GM23338 (cell line): ENCODE data around the gene MRPS21. TPM values are rescaled to one million over a fixed set of nuclear protein-coding genes. Genes with fewer than 3 reads are reported as not detected.

ENCODE experiments used
- ATAC-seq: fragments of 200-7000 bp; cut with Tn5 transposase; 3 replicates; pipeline ENCODE4 v1.9.1; 2020
- DNase-seq: peaks from one replicate; pipeline ENCODE4 v3.0.0-alpha.2; 2015; ENCODE audit warnings: low spot score
- H2AFZ ChIP-seq: fragments of 200-600 bp; sonication (generic); 2 replicates; pipeline ENCODE4 v1.8.0; 2016; ENCODE audit warnings: antibody characterized with exemption, mild to moderate bottlenecking, moderate library complexity
- H3F3A ChIP-seq: fragments of 200-600 bp; sonication (generic); replicated peaks from 2 replicates; pipeline ENCODE4 v1.8.0; 2017; ENCODE audit warnings: antibody characterized with exemption, mixed run types, low read depth
- H3K27ac ChIP-seq: fragments of 200-600 bp; sonication (generic); 2 replicates; pipeline ENCODE4 v1.6.1; 2016; ENCODE audit warnings: low read depth
- H3K27me3 ChIP-seq: fragments of 200-600 bp; sonication (generic); 2 replicates; pipeline ENCODE4 v1.8.0; 2016; ENCODE audit warnings: mild to moderate bottlenecking, mixed run types, moderate library complexity; ENCODE audit not compliant: insufficient read depth
- H3K36me3 ChIP-seq: fragments of 200-600 bp; sonication (generic); 2 replicates; pipeline ENCODE4 v1.8.0; 2016; ENCODE audit warnings: mild to moderate bottlenecking; ENCODE audit not compliant: insufficient read depth
- H3K4me1 ChIP-seq: fragments of 200-600 bp; sonication (generic); 2 replicates; pipeline ENCODE4 v1.8.0; 2016; ENCODE audit warnings: mild to moderate bottlenecking, moderate library complexity; ENCODE audit not compliant: insufficient read depth
- H3K4me2 ChIP-seq: fragments of 200-600 bp; sonication (generic); 2 replicates; pipeline ENCODE4 v1.7.1; 2017; ENCODE audit warnings: mixed run types
- H3K4me3 ChIP-seq: fragments of 200-600 bp; sonication (generic); 2 replicates; pipeline ENCODE4 v1.6.1; 2016; ENCODE audit warnings: mixed run types
- H3K79me2 ChIP-seq: fragments of 200-600 bp; sonication (generic); replicated peaks from 2 replicates; pipeline ENCODE4 v1.8.0; 2017; ENCODE audit warnings: mild to moderate bottlenecking; ENCODE audit not compliant: insufficient read depth
- H3K9me2 ChIP-seq: fragments of 200-600 bp; sonication (generic); 2 replicates; pipeline ENCODE4 v1.8.0; 2017; ENCODE audit not compliant: insufficient read depth
- H4K20me1 ChIP-seq: fragments of 200-600 bp; sonication (generic); replicated peaks from 2 replicates; pipeline ENCODE4 v1.8.0; 2017; ENCODE audit warnings: mild to moderate bottlenecking; ENCODE audit not compliant: insufficient read depth
- H3K27ac Mint-ChIP-seq: 2 replicates; pipeline ENCODE4 v1.8.0; 2020; ENCODE audit warnings: inconsistent platforms, mild to moderate bottlenecking, moderate library complexity, mixed read lengths
- H3K27me3 Mint-ChIP-seq: 3 replicates; pipeline ENCODE4 v1.8.0; 2022; ENCODE audit warnings: low read depth, mild to moderate bottlenecking, moderate library complexity, mixed read lengths, inconsistent platforms; ENCODE audit not compliant: insufficient read depth, poor library complexity
- H3K36me3 Mint-ChIP-seq: 3 replicates; pipeline ENCODE4 v1.8.0; 2021; ENCODE audit warnings: low read depth, mild to moderate bottlenecking, inconsistent platforms, moderate library complexity, mixed read lengths
- H3K4me1 Mint-ChIP-seq: 3 replicates; pipeline ENCODE4 v1.8.0; 2020; ENCODE audit warnings: mild to moderate bottlenecking, inconsistent platforms, mixed read lengths
- H3K4me3 Mint-ChIP-seq: 3 replicates; pipeline ENCODE4 v1.8.0; 2021; ENCODE audit warnings: moderate library complexity, mild to moderate bottlenecking, inconsistent platforms, mixed read lengths
- H3K9me3 Mint-ChIP-seq: 3 replicates; pipeline ENCODE4 v1.8.0; 2020; ENCODE audit warnings: moderate library complexity, mild to moderate bottlenecking, inconsistent platforms, mixed read lengths
- EZH2 ChIP-seq: fragments of 200-600 bp; sonication (generic); IDR thresholded peaks from one replicate; pipeline ENCODE4 v1.8.0; 2017; ENCODE audit warnings: antibody characterized with exemption, mild to moderate bottlenecking, low read depth; ENCODE audit not compliant: unreplicated experiment
- JUNB ChIP-seq: IDR thresholded peaks from one replicate; pipeline ENCODE4 v1.6.1; 2016; ENCODE audit warnings: antibody characterized with exemption; ENCODE audit not compliant: unreplicated experiment
- POLR2AphosphoS5 ChIP-seq: IDR thresholded peaks from 2 replicates; pipeline ENCODE4 v1.6.1; 2016; ENCODE audit warnings: antibody characterized with exemption, low read depth
- ZNF114 ChIP-seq: fragments of 250-450 bp; sonication (Bioruptor Pico); IDR thresholded peaks from 2 replicates; pipeline ENCODE4 v1.5.0; 2020; ENCODE audit warnings: mild to moderate bottlenecking, moderate library complexity
- ZNF462 ChIP-seq: fragments of 250-450 bp; sonication (Bioruptor Pico); IDR thresholded peaks from 2 replicates; pipeline ENCODE4 v1.5.0; 2020; ENCODE audit warnings: mild to moderate bottlenecking, moderate library complexity
- polyA plus RNA-seq: library from polyadenylated mRNA; unstranded; fragments of >200 nt; fragmentation: Nextera tagmentation; extraction: Ambion mirVana; gene quantifications from 2 replicates; pipeline ENCODE4 v1.2.1, GENCODE V29; 2016
- total RNA-seq: library from RNA; depleted of rRNA; stranded (reverse); fragments of >200 nt; shearing (Covaris generic); gene quantifications from 2 replicates; pipeline ENCODE4 v1.2.3, GENCODE V29; 2014
- TF ChIP-seq, protein P1 (sequence below): IDR thresholded peaks from one replicate; pipeline ENCODE4 v1.6.1; 2018; ENCODE audit warnings: antibody characterized with exemption; ENCODE audit not compliant: unreplicated experiment
- TF ChIP-seq, protein P2 (sequence below), 2 experiments: fragments of 200-600 bp in 1 of 2; sonication (generic) in 1 of 2; conservative IDR thresholded peaks; 2 replicates each; pipeline versions ENCODE4 v1.5.1 to v1.6.1; 2016 to 2017; ENCODE audit warnings: antibody characterized with exemption in 2 of 2, low read depth in 2 of 2, mild to moderate bottlenecking in 2 of 2, moderate library complexity in 1 of 2

Gene MRPS21
- total and polyA plus RNA-seq, 2 experiments from 2014 or later: 51.2 to 313 TPM

GRCh38 chr1:150346316-150346715 is 52.7 kb downstream of the MRPS21 start (continued):
- TF ChIP-seq ZNF462 (CRISPR knock-in tag): no peak
- TF ChIP-seq POLR2AphosphoS5: no peak
- TF ChIP-seq EZH2: no peak
- no peak for TF ChIP-seq ZNF114 (CRISPR knock-in tag)
- TF ChIP-seq, protein P1, sequence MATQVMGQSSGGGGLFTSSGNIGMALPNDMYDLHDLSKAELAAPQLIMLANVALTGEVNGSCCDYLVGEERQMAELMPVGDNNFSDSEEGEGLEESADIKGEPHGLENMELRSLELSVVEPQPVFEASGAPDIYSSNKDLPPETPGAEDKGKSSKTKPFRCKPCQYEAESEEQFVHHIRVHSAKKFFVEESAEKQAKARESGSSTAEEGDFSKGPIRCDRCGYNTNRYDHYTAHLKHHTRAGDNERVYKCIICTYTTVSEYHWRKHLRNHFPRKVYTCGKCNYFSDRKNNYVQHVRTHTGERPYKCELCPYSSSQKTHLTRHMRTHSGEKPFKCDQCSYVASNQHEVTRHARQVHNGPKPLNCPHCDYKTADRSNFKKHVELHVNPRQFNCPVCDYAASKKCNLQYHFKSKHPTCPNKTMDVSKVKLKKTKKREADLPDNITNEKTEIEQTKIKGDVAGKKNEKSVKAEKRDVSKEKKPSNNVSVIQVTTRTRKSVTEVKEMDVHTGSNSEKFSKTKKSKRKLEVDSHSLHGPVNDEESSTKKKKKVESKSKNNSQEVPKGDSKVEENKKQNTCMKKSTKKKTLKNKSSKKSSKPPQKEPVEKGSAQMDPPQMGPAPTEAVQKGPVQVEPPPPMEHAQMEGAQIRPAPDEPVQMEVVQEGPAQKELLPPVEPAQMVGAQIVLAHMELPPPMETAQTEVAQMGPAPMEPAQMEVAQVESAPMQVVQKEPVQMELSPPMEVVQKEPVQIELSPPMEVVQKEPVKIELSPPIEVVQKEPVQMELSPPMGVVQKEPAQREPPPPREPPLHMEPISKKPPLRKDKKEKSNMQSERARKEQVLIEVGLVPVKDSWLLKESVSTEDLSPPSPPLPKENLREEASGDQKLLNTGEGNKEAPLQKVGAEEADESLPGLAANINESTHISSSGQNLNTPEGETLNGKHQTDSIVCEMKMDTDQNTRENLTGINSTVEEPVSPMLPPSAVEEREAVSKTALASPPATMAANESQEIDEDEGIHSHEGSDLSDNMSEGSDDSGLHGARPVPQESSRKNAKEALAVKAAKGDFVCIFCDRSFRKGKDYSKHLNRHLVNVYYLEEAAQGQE: no peak
- TF ChIP-seq JUNB: no peak

- Mint-ChIP-seq H3K4me1 (no peaks in the 10 kb centered on the region), H3K27me3 (no peaks in the 10 kb centered on the region), H3K4me3 (no peak overlapping the region), H3K27ac (no peak overlapping the region), H3K9me3 (no peaks in the 10 kb centered on the region), H3K36me3 (peaks cover 65% of the 10 kb centered on the region)
- ATAC-seq: no peak
- Histone ChIP-seq H3K4me2 (no peak overlapping the region), H3K27me3 (no peaks in the 10 kb centered on the region), H3K4me1 (no peaks in the 10 kb centered on the region), H3K4me3 (no peak overlapping the region), H3K27ac (no peak overlapping the region), H3K9me2 (no peaks in the 10 kb centered on the region), H3F3A (peaks cover 4% of the 10 kb centered on the region; the same call in 1 of the 2 replicates), H3K36me3 (peaks cover 59% of the 10 kb centered on the region), H3K79me2 (no peaks in the 10 kb centered on the region), H2AFZ (no peak overlapping the region), H4K20me1 (no peaks in the 10 kb centered on the region; the same call in none of the 2 replicates)
- DNase-seq: no peak
- TF ChIP-seq, protein P2, sequence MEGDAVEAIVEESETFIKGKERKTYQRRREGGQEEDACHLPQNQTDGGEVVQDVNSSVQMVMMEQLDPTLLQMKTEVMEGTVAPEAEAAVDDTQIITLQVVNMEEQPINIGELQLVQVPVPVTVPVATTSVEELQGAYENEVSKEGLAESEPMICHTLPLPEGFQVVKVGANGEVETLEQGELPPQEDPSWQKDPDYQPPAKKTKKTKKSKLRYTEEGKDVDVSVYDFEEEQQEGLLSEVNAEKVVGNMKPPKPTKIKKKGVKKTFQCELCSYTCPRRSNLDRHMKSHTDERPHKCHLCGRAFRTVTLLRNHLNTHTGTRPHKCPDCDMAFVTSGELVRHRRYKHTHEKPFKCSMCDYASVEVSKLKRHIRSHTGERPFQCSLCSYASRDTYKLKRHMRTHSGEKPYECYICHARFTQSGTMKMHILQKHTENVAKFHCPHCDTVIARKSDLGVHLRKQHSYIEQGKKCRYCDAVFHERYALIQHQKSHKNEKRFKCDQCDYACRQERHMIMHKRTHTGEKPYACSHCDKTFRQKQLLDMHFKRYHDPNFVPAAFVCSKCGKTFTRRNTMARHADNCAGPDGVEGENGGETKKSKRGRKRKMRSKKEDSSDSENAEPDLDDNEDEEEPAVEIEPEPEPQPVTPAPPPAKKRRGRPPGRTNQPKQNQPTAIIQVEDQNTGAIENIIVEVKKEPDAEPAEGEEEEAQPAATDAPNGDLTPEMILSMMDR (conservative IDR thresholded peaks at IDR 0.05; ENCODE audit: low read depth in 2 of 2): no peak
Measured at GRCh38 chr1:150352866-150353265, 59.2 kb downstream of the MRPS21 start.
